ENCODE results near the gene KAZALD1.
A peak's percentile ranks its signal among the peaks of the same experiment; 100 is the strongest.

Gene KAZALD1

GRCh38 chr10:101069441-101069840, 7.7 kb downstream of the KAZALD1 start:
- no peak for DNase-seq

- no peak for DNase-seq
Observed at GRCh38 chr10:101070098-101070497, 8.3 kb downstream of the KAZALD1 start.

GRCh38 chr10:101071267-101071884, 9.6 kb downstream of the KAZALD1 start:
- peak; percentile 100 for DNase-seq

- DNase-seq, result no peak
Observed at GRCh38 chr10:101071885-101072433, 10.2 kb downstream of the KAZALD1 start.

- no peak for DNase-seq
Observed at GRCh38 chr10:101072923-101073322, 11.1 kb downstream of the KAZALD1 start.

- DNase-seq, result no peak
Observed at GRCh38 chr10:101073631-101074030, 11.8 kb downstream of the KAZALD1 start.

- no peak for DNase-seq
Observed at GRCh38 chr10:101075775-101076174, 14.0 kb downstream of the KAZALD1 start.

GRCh38 chr10:101076630-101077029, 14.8 kb downstream of the KAZALD1 start:
- no peak for DNase-seq

GRCh38 chr10:101079874-101080273, 18.1 kb downstream of the KAZALD1 start:
- no peak for DNase-seq

GRCh38 chr10:101080933-101081931, 19.4 kb downstream of the KAZALD1 start:
- DNase-seq, result no peak

- no peak for DNase-seq
Observed at GRCh38 chr10:101085846-101086245, 24.1 kb downstream of the KAZALD1 start.

- no peak for DNase-seq
Observed at GRCh38 chr10:101087376-101087775, 25.6 kb downstream of the KAZALD1 start.

- no peak for DNase-seq
Observed at GRCh38 chr10:101087965-101088364, 26.2 kb downstream of the KAZALD1 start.

GRCh38 chr10:101089520-101090299, 27.9 kb downstream of the KAZALD1 start:
- DNase-seq, result no peak

GRCh38 chr10:101090597-101090996, 28.8 kb downstream of the KAZALD1 start:
- no peak for DNase-seq

GRCh38 chr10:101091546-101092290, 29.9 kb downstream of the KAZALD1 start:
- DNase-seq, result no peak

- no peak for DNase-seq
Observed at GRCh38 chr10:101092881-101093354, 31.1 kb downstream of the KAZALD1 start.

- no peak for DNase-seq
Observed at GRCh38 chr10:101094121-101094879, 32.5 kb downstream of the KAZALD1 start.

GRCh38 chr10:101095004-101095403, 33.2 kb downstream of the KAZALD1 start:
- no peak for DNase-seq

GRCh38 chr10:101095550-101096213, 33.9 kb downstream of the KAZALD1 start:
- peak; percentile 64 to 71 for DNase-seq
